ENCODE results near the gene ARHGEF4.
"Not testable (repeated sequence)": the region's sequence is repeated elsewhere in the genome, so short reads cannot be mapped to it uniquely, and the experiment has no call there.

ARHGEF4 gene

GRCh38 chr2:130976591-130977237, 140.0 kb downstream of the ARHGEF4 start:
- no peaks in the 10 kb centered on the region for H3K4me1 ChIP-seq

GRCh38 chr2:130977461-130978050, 140.8 kb downstream of the ARHGEF4 start:
- peaks cover 20 to 48% (median 30%) of the 10 kb centered on the region in 11 experiments for H3K9me3 ChIP-seq (replicated peaks in 1 of 11)
- H3K4me3 ChIP-seq: no peak overlapping the region
- no peak for TF ChIP-seq Cebpa-rat (IDR thresholded peaks at IDR 0.05)
- no peak overlapping the region for H3K4me2 ChIP-seq
- no peaks in the 10 kb centered on the region for H3K27me3 ChIP-seq
- no peaks in the 10 kb centered on the region for H3K4me1 ChIP-seq
- H3K9ac ChIP-seq: no peak overlapping the region
- H4K20me1 ChIP-seq: no peaks in the 10 kb centered on the region
- H3K36me3 ChIP-seq: no peaks in the 10 kb centered on the region
- H3K27ac ChIP-seq: no peak overlapping the region

More at GRCh38 chr2:130976591-130977237, 140.0 kb downstream of the ARHGEF4 start:
- H4K20me1 ChIP-seq: no peaks in the 10 kb centered on the region
- H3K9me3 ChIP-seq (replicated peaks in 1 of 11): peaks cover 20 to 41% (median 26%) of the 10 kb centered on the region in 11 experiments
- no peak overlapping the region for H3K4me2 ChIP-seq
- no peak for TF ChIP-seq Cebpa-rat (IDR thresholded peaks at IDR 0.05)
- no peak overlapping the region for H3K4me3 ChIP-seq
- no peaks in the 10 kb centered on the region for H3K36me3 ChIP-seq
- no peak overlapping the region for H3K9ac ChIP-seq
- H3K27me3 ChIP-seq: no peaks in the 10 kb centered on the region
- no peak overlapping the region for H3K27ac ChIP-seq

- Histone ChIP-seq H3K4me1 (peaks cover 17 to 20% (median 19%) of the 10 kb centered on the region in 10 experiments), H3K27me3 (no peaks in the 10 kb centered on the region)
Observed at GRCh38 chr2:130981667-130982066, 145.0 kb downstream of the ARHGEF4 start.

GRCh38 chr2:130985206-130985780, 148.6 kb downstream of the ARHGEF4 start:
- Histone ChIP-seq H3K9me3 (replicated peaks in 1 of 11) (peaks cover 24 to 65% (median 51%) of the 10 kb centered on the region in 11 experiments), H3K4me3 (peak overlapping the region in 4 of 10 experiments; percentile 4 to 31 (median 18); a peak in 3 of 20 replicates), H3K9ac (no peak overlapping the region), H3K4me2 (peak overlapping the region; percentile 54 to 88 (median 71); a peak in 20 of 22 replicates), H3K27ac (peak overlapping the region in 6 of 11 experiments; percentile 14 to 61 (median 30); a peak in 8 of 22 replicates), H4K20me1 (no peaks in the 10 kb centered on the region), H3K27me3 (no peaks in the 10 kb centered on the region; a peak in 1 of 22 replicates), H3K36me3 (peaks cover 0 to 4% (median 0%) of the 10 kb centered on the region in 11 experiments; a peak in 1 of 22 replicates), H3K4me1 (peaks cover 26 to 37% (median 31%) of the 10 kb centered on the region in 10 experiments)
- TF ChIP-seq Cebpa-rat (IDR thresholded peaks at IDR 0.05): no peak

More at GRCh38 chr2:130981667-130982066, 145.0 kb downstream of the ARHGEF4 start:
- no peak for TF ChIP-seq Cebpa-rat (IDR thresholded peaks at IDR 0.05)
- no peaks in the 10 kb centered on the region for H4K20me1 ChIP-seq
- no peak overlapping the region for H3K27ac ChIP-seq
- no peak overlapping the region for H3K9ac ChIP-seq
- peaks cover 0 to 4% (median 0%) of the 10 kb centered on the region in 11 experiments; a peak in 1 of 22 replicates for H3K36me3 ChIP-seq
- H3K4me2 ChIP-seq: no peak overlapping the region
- peaks cover 43 to 79% (median 62%) of the 10 kb centered on the region in 11 experiments for H3K9me3 ChIP-seq (replicated peaks in 1 of 11)
- H3K4me3 ChIP-seq: no peak overlapping the region

- no peaks in the 10 kb centered on the region for H4K20me1 ChIP-seq
- peaks cover 0 to 4% (median 0%) of the 10 kb centered on the region in 11 experiments; a peak in 1 of 22 replicates for H3K36me3 ChIP-seq
- peaks cover 26 to 37% (median 31%) of the 10 kb centered on the region in 10 experiments for H3K4me1 ChIP-seq
- H3K27ac ChIP-seq: peak overlapping the region in 3 of 11 experiments; percentile 16 to 40 (median 31); a peak in 3 of 22 replicates
- no peak for TF ChIP-seq Cebpa-rat (IDR thresholded peaks at IDR 0.05)
- no peaks in the 10 kb centered on the region; a peak in 1 of 22 replicates for H3K27me3 ChIP-seq
- H3K4me2 ChIP-seq: peak overlapping the region; percentile 54 to 88 (median 71)
- peaks cover 24 to 66% (median 52%) of the 10 kb centered on the region in 11 experiments for H3K9me3 ChIP-seq (replicated peaks in 1 of 11)
- no peak overlapping the region for H3K9ac ChIP-seq
- peak overlapping the region in 1 of 10 experiments; percentile 21; a peak in 1 of 20 replicates for H3K4me3 ChIP-seq
Observed at GRCh38 chr2:130985831-130986649, 149.3 kb downstream of the ARHGEF4 start.

GRCh38 chr2:130986890-130987493, 150.3 kb downstream of the ARHGEF4 start:
- H3K4me3 ChIP-seq: peak overlapping the region in 1 of 10 experiments; percentile 7; a peak in 2 of 20 replicates
- H3K36me3 ChIP-seq: peaks cover 0 to 4% (median 0%) of the 10 kb centered on the region in 11 experiments; a peak in 1 of 22 replicates
- H3K27me3 ChIP-seq: no peaks in the 10 kb centered on the region; a peak in 1 of 22 replicates
- TF ChIP-seq Cebpa-rat (IDR thresholded peaks at IDR 0.05): no peak
- H3K9me3 ChIP-seq (replicated peaks in 1 of 11): peaks cover 24 to 64% (median 53%) of the 10 kb centered on the region in 11 experiments
- no peaks in the 10 kb centered on the region for H4K20me1 ChIP-seq
- H3K4me1 ChIP-seq: peaks cover 26 to 37% (median 31%) of the 10 kb centered on the region in 10 experiments
- H3K4me2 ChIP-seq: peak overlapping the region; percentile 54 to 88 (median 71)
- H3K9ac ChIP-seq: no peak overlapping the region
- peak overlapping the region in 5 of 11 experiments; percentile 16 to 40 (median 26); a peak in 4 of 22 replicates for H3K27ac ChIP-seq

- no peak overlapping the region for H3K27ac ChIP-seq
- H3K4me2 ChIP-seq: peak overlapping the region; percentile 54 to 88 (median 71); a peak in 20 of 22 replicates
- H3K27me3 ChIP-seq: no peaks in the 10 kb centered on the region; a peak in 1 of 22 replicates
- H3K9me3 ChIP-seq (replicated peaks in 1 of 11): peaks cover 24 to 62% (median 52%) of the 10 kb centered on the region in 11 experiments
- no peaks in the 10 kb centered on the region for H4K20me1 ChIP-seq
- no peak for TF ChIP-seq Cebpa-rat (IDR thresholded peaks at IDR 0.05)
- H3K4me3 ChIP-seq: no peak overlapping the region
- no peak overlapping the region for H3K9ac ChIP-seq
- H3K4me1 ChIP-seq: peaks cover 26 to 37% (median 31%) of the 10 kb centered on the region in 10 experiments
- H3K36me3 ChIP-seq: peaks cover 0 to 4% (median 0%) of the 10 kb centered on the region in 11 experiments; a peak in 1 of 22 replicates
Observed at GRCh38 chr2:130987519-130988425, 151.1 kb downstream of the ARHGEF4 start.

GRCh38 chr2:130991446-130991845, 154.7 kb downstream of the ARHGEF4 start:
- not testable (repeated sequence) for H3K4me2 ChIP-seq, H3K27me3 ChIP-seq, H3K27ac ChIP-seq, H3K9ac ChIP-seq, H3K36me3 ChIP-seq, H4K20me1 ChIP-seq, H3K4me3 ChIP-seq
- H3K4me1 ChIP-seq: peaks cover 10 to 19% (median 16%) of the 10 kb centered on the region in 10 experiments
- H3K9me3 ChIP-seq (replicated peaks in 1 of 11): peaks cover 0 to 28% (median 20%) of the 10 kb centered on the region in 11 experiments; a peak in 16 of 22 replicates

GRCh38 chr2:130992003-130992402, 155.3 kb downstream of the ARHGEF4 start:
- Histone ChIP-seq H3K9me3 (replicated peaks in 1 of 11) (peaks cover 0 to 26% (median 19%) of the 10 kb centered on the region in 11 experiments; a peak in 16 of 22 replicates), H3K4me1 (peaks cover 4 to 13% (median 10%) of the 10 kb centered on the region in 10 experiments)
- H3K36me3 ChIP-seq, H3K9ac ChIP-seq, H3K4me2 ChIP-seq, H3K27ac ChIP-seq, H3K4me3 ChIP-seq, H3K27me3 ChIP-seq, H4K20me1 ChIP-seq: not testable (repeated sequence)
